ENCODE results near the gene GOLGA6A. TPM values are rescaled to one million over a fixed set of nuclear protein-coding genes. Genes with fewer than 3 reads are reported as not detected.

Gene GOLGA6A
- total and polyA plus RNA-seq, 3 donors from 2014 or later, result 24.6 to 42.4 (median 32.4) TPM

- no peak overlapping the region for H3K27ac ChIP-seq
- intact Hi-C loops (cut with DNase I; ENCODE audit: low total_unique reads), result no loop called here
Observed at GRCh38 chr15:74045636-74046274, 36.6 kb downstream of the GOLGA6A start.

DNA sequence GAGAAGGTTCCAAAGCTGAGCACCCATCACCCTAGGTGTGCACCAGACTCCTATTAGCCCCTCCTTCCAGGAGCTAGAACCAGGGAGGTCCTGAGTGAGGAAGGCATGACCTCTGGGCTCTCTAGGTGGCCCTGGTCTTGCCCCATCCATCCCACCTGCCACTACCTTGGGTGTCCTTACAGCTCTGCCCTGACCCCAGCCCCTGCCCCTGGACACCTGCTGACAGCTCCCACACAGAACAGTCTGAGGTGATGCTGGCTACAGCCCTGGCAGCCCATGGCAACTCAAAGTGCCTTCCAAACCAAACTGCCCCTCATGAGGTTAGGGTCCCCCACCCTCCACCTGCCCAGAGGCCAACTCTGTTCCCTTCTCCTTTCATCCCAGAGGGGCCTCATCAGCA lies 37.2 kb downstream of the GOLGA6A start:
- TF ChIP-seq POLR2A (IDR thresholded peaks at IDR 0.05), result no peak
- TF ChIP-seq, protein P1, sequence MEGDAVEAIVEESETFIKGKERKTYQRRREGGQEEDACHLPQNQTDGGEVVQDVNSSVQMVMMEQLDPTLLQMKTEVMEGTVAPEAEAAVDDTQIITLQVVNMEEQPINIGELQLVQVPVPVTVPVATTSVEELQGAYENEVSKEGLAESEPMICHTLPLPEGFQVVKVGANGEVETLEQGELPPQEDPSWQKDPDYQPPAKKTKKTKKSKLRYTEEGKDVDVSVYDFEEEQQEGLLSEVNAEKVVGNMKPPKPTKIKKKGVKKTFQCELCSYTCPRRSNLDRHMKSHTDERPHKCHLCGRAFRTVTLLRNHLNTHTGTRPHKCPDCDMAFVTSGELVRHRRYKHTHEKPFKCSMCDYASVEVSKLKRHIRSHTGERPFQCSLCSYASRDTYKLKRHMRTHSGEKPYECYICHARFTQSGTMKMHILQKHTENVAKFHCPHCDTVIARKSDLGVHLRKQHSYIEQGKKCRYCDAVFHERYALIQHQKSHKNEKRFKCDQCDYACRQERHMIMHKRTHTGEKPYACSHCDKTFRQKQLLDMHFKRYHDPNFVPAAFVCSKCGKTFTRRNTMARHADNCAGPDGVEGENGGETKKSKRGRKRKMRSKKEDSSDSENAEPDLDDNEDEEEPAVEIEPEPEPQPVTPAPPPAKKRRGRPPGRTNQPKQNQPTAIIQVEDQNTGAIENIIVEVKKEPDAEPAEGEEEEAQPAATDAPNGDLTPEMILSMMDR (IDR thresholded peaks at IDR 0.05), result no peak
- peaks cover 19% of the 10 kb centered on the region for H3K4me1 ChIP-seq
- H3K4me3 ChIP-seq, result no peak overlapping the region
- intact Hi-C loops (cut with DNase I; ENCODE audit: low total_unique reads), result no loop called here
- H3K9me3 ChIP-seq, result no peaks in the 10 kb centered on the region
- H3K27me3 ChIP-seq, result no peaks in the 10 kb centered on the region
- no peaks in the 10 kb centered on the region for H3K36me3 ChIP-seq (ENCODE audit: low read depth, missing control alignments)
- peak overlapping the region in 1 of 2 donors; percentile 54 for H3K27ac ChIP-seq
- DNase-seq, result no peak

More at GRCh38 chr15:74045636-74046274, 36.6 kb downstream of the GOLGA6A start:
- Histone ChIP-seq H3K4me3 (no peak overlapping the region), H3K27me3 (no peaks in the 10 kb centered on the region), H3K36me3 (ENCODE audit: low read depth, missing control alignments) (no peaks in the 10 kb centered on the region), H3K9me3 (no peaks in the 10 kb centered on the region), H3K4me1 (peaks cover 22% of the 10 kb centered on the region)
- WGBS, 2 donors, result 70 to 88% methylated on average over 6 to 7 of the region's 7 CpGs
- no peak for DNase-seq
- TF ChIP-seq, protein P1 (IDR thresholded peaks at IDR 0.05), result no peak
- TF ChIP-seq POLR2A (IDR thresholded peaks at IDR 0.05), result no peak

DNA sequence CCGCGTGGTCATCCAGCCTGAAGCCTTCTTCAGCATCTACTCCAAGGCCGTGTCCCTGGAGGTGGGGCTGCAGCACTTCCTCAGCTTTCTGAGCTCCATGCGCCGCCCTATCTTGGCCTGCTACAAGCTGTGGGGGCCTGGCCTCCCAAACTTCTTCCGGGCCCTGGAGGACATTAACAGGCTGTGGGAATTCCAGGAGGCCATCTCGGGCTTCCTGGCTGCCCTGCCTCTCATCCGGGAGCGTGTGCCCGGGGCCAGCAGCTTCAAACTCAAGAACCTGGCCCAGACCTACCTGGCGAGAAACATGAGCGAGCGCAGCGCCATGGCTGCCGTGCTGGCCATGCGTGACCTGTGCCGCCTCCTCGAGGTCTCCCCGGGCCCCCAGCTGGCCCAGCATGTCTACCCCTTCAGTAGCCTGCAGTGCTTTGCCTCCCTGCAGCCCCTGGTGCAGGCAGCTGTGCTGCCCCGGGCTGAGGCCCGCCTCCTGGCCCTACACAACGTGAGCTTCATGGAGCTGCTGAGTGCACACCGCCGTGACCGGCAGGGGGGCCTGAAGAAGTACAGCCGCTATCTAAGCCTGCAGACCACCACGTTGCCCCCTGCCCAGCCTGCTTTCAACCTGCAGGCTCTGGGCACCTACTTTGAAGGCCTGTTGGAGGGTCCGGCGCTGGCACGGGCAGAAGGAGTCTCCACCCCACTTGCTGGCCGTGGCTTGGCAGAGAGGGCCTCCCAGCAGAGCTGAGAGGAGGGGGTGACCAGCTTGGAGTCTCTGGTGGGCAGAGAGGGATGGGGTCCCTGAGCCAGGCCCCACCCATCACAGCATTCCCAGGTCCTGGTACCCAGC lies 37.9 kb downstream of the GOLGA6A start:
- intact Hi-C loops (cut with DNase I; ENCODE audit: low total_unique reads), result no loop called here
- peak; percentile 85 for DNase-seq
- Histone ChIP-seq H3K27me3 (no peaks in the 10 kb centered on the region), H3K4me1 (peaks cover 26% of the 10 kb centered on the region), H3K27ac (peak overlapping the region; percentile 29 to 54), H3K4me3 (no peak overlapping the region), H3K36me3 (ENCODE audit: low read depth, missing control alignments) (no peaks in the 10 kb centered on the region), H3K9me3 (no peaks in the 10 kb centered on the region)
- 57 to 71% methylated on average over 16 to 30 of the region's 31 CpGs for WGBS, 2 donors
- TF ChIP-seq, protein P1 (IDR thresholded peaks at IDR 0.05), result no peak
- TF ChIP-seq POLR2A (IDR thresholded peaks at IDR 0.05), result no peak

GRCh38 chr15:74043425-74044266 lies 38.7 kb downstream of the GOLGA6A start:
- Histone ChIP-seq H3K27me3 (no peaks in the 10 kb centered on the region), H3K36me3 (ENCODE audit: low read depth, missing control alignments) (no peaks in the 10 kb centered on the region), H3K4me3 (no peak overlapping the region), H3K9me3 (no peaks in the 10 kb centered on the region), H3K27ac (peak overlapping the region; percentile 29 to 54), H3K4me1 (peaks cover 32% of the 10 kb centered on the region)
- TF ChIP-seq POLR2A (IDR thresholded peaks at IDR 0.05), result no peak
- TF ChIP-seq, protein P1 (IDR thresholded peaks at IDR 0.05), result no peak
- intact Hi-C loops (cut with DNase I; ENCODE audit: low total_unique reads), result no loop called here
- 57 to 62% methylated on average over 6 to 7 of the region's 7 CpGs for WGBS, 2 donors
- DNase-seq, result peak; percentile 58

Data from testis (tissue), 3 donors.